HG03103 (cell line): ENCODE measurements around the gene RFC1.
"Not testable (repeated sequence)": the region's sequence is repeated elsewhere in the genome, so short reads cannot be mapped to it uniquely, and the experiment has no call there.

Source experiments
- ATAC-seq: cut with Tn5 transposase; IDR thresholded peaks from one replicate; pipeline ENCODE4 v1.9.1; 2021; ENCODE audit warnings: low read depth; ENCODE audit not compliant: unreplicated experiment

RFC1 gene, protein sequence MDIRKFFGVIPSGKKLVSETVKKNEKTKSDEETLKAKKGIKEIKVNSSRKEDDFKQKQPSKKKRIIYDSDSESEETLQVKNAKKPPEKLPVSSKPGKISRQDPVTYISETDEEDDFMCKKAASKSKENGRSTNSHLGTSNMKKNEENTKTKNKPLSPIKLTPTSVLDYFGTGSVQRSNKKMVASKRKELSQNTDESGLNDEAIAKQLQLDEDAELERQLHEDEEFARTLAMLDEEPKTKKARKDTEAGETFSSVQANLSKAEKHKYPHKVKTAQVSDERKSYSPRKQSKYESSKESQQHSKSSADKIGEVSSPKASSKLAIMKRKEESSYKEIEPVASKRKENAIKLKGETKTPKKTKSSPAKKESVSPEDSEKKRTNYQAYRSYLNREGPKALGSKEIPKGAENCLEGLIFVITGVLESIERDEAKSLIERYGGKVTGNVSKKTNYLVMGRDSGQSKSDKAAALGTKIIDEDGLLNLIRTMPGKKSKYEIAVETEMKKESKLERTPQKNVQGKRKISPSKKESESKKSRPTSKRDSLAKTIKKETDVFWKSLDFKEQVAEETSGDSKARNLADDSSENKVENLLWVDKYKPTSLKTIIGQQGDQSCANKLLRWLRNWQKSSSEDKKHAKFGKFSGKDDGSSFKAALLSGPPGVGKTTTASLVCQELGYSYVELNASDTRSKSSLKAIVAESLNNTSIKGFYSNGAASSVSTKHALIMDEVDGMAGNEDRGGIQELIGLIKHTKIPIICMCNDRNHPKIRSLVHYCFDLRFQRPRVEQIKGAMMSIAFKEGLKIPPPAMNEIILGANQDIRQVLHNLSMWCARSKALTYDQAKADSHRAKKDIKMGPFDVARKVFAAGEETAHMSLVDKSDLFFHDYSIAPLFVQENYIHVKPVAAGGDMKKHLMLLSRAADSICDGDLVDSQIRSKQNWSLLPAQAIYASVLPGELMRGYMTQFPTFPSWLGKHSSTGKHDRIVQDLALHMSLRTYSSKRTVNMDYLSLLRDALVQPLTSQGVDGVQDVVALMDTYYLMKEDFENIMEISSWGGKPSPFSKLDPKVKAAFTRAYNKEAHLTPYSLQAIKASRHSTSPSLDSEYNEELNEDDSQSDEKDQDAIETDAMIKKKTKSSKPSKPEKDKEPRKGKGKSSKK

DNA sequence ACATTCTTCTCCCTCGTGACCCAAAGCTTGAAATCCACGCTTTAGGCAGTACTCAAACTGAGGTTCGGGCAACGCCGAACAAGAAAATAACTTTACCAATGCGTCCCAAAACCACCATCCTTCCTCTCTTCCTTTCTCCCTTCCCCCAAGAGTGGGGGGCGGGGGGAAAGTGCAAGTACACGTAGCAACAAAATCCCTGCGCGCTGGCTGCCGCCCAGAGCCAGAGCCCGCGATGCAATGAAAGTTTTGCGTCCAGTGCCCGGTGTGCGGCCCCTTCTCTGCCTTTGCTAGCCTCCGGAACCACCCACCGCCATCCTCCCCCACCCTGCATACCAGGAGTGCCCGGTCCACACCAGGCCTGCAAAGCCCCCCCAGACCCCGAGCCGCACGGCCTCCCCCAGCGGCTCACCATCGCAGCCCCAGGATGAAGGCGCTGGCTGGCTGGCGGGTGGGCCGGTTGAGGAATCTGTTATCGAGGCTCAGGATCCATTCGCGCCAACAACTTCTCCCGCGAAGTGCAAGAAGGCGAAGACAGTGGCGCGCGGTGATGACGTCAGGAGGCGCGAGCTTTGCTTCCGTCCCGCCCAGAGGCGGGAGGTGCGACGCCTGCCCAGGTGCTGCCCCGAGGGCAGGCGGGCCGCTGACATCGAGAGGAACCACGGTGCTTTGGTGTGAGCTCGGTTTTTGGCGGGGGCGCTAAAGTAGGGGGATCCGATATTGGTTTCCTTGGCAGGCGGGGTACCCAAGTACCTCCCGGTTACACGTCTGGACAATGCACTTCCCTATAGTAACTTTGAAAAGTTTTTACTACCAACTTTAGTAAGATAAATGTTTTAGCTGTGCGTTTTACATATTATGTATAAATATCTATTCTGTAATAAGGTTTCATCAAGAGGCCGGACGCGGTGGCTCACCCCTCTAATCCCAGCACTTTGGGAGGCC, at the start of gene RFC1:
TSS of gene RFC1 (minus strand) at position 533 of the 942 bp plus-strand sequence. CDS start at position 412, 121 bp downstream.
- peak; percentile 68 for ATAC-seq

DNA sequence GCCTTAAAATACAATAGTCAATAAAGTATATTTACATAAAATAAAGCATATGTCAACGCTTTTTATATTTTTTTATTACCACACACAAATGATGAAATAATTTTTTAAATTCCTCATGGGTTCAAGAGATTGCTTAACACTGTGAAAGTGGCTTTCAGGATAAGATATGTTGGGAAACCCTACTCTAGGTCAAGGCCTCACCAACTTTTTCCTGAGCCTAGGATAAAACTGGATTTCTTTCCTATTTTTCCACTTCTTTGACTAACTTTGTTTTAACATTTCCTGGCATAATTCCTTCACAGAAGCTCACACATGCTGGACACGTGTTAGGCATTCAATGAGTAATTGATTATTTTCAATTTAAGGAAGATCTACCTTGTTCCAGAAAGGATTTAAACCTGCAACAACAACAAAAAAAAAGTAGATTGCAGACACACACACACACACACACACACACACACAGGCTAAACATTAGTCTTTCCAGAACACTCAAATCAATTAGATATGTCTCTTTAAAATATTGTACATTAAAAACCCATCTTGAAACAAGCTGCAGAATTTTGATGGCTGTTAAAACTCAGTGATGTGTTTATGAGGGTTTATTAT, 49.6 kb upstream of the RFC1 start:
- ATAC-seq: no peak

DNA sequence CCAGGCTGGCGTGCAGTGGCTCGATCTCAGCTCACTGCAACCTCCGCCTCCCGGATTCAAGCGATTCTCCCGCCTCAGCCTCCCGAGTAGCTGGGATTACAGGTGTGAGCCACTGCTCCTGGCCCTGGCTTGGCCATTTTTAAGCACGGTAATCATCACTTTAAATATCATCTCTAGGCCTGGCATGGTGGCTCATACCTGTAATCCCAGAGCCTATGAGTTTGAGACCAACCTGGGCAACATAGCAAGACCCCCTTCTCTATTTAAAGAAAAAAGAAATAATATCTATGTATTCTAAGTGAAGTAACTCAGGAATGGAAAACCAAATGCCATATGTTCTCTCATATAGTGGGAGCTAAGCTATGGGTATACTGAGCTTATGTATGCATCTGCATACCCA, 45.4 kb upstream of the RFC1 start:
- not testable (repeated sequence) for ATAC-seq

DNA sequence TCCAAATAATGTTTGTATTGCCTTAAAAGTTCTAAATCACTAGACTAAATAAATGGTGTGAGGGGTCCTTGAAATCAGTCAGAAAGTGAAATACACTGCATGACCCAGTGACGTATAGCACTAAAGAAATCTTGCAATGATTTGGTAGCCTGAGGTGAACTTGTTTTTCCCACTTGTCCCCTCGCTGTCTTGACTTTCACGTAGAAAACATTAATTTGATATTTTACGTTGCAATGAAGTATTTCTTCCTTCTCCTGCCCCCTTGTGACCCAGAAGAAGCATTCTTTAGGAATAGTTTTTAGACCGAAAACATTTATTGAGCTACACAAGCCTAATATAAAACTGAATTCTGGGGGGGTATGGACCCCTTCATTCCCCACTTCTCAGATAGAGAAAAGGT, 44.3 kb upstream of the RFC1 start:
- no peak for ATAC-seq

DNA sequence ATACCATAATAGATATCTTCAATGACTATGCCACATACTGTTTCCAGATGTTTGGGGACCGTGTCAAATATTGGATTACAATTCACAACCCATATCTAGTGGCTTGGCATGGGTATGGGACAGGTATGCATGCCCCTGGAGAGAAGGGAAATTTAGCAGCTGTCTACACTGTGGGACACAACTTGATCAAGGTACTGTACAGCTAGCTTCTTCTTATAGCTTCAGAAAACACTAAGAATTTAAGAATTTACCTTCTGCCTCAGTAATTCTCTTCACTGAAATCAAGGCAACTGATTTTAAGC, 41.4 kb upstream of the RFC1 start:
- no peak for ATAC-seq

DNA sequence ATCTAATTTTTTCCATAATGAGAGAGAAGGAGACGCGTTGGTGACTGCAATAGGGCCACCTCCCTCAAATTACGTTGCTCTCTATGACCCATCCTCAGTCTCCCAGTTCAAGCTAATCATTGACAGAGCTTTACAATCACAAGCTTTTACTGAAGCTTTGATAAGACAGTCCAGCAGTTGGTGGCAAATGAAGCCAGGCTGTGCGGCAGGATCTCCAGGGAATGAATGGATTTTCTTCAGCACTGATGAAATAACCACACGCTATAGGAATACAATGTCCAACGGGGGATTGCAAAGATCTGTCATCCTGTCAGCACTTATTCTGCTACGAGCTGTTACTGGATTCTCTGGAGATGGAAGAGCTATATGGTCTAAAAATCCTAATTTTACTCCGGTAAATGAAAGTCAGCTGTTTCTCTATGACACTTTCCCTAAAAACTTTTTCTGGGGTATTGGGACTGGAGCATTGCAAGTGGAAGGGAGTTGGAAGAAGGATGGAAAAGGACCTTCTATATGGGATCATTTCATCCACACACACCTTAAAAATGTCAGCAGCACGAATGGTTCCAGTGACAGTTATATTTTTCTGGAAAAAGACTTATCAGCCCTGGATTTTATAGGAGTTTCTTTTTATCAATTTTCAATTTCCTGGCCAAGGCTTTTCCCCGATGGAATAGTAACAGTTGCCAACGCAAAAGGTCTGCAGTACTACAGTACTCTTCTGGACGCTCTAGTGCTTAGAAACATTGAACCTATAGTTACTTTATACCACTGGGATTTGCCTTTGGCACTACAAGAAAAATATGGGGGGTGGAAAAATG, 40.8 kb upstream of the RFC1 start, which contains the start of gene KLB:
TSS of gene KLB (plus strand) at position 168 of the 821 bp plus-strand sequence. CDS start at position 188, 20 bp downstream.
- ATAC-seq: no peak

DNA sequence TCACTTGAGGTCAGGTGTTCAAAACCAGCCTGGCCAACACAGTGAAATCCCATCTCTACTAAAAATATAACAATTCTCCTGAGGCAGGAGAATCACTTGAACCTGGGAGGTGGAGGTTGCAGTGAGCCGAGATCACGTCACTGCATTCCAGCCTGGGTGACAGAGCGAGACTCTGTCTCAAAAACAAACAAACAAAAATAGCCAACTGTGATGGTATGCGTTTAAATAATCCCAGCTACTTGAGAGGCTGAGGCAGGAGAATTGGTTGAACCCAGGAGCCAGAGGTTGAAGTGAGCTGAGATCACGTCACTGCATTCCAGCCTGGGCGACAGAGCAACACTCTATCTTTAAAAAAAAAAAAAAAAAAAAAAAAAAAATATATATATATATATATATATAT, 35.5 kb upstream of the RFC1 start:
- ATAC-seq: not testable (repeated sequence)

DNA sequence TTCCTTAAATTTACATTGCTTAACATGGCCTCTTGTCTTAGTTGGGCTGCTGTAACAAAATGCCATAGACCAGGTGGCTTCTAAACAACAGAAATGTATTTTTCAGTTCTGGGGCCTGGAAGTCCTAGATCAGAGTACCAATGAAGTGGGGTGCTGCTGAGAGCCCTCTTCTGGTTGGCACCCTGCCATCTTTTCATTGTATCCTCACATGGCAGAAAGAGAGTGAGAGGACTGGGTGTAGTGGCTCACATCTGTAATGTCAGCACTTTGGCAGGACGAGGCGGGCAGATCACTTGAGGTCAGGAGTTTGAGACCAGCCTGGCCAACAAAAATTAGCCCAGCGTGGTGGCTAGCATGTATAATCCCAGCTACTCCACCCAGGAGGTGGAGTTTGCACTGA, 28.5 kb upstream of the RFC1 start:
- no peak for ATAC-seq

DNA sequence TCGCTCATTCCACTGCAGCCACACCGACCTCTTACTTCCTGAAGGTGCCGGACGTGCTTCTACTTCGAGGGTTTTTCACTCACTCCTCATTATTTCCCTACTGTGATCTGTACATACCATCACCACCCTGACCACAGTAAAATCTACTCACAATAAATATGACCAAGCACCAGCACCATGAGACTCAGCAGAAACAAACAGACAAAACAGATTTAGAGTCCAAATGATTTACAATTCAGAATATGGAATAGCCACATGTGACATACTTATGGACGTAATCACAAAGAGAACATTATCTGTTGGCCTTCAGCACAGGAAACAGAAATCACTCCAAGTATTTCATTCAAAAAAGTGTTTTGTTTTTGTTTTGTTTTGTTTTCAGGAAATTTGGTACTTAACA, 24.4 kb upstream of the RFC1 start:
- ATAC-seq: no peak

DNA sequence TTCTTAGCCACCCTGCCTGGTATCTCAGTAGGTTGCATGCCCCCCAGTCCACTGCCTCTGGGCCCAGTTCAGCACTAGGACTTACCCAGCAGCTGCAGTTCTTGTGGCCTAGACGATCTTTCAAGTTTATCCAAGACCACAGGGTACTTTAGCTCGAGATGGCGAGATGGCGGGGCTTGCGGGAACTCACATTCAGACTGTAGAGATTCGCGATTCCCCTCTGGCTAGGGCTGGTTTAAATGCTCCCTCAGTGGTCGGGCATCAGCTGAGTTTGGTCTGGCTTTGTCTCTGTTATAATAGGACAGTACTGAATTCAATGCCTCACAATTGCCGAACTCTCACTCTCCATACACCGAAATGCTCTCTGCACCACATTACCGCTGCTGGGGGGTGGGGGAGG, 18.4 kb upstream of the RFC1 start:
- no peak for ATAC-seq

DNA sequence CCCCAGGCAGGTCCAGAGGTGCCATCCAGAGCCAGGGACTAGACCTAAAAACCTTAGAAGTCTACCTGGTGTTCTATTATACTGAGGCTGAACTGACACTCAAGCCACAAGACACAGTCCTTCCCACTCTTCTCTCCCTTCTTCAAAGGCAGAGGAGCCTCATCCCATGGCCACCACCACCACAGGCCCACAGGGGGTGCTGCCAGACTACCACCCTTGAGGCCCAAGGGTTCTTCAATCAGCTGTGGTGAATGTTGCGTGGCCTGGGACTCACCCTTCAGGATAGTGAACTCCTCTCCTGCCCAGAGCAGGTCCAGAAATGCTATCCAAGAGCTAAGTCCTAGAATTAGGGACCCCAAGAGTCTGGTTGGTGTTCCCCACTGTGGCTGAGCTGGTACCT, 17.5 kb upstream of the RFC1 start:
- no peak for ATAC-seq

DNA sequence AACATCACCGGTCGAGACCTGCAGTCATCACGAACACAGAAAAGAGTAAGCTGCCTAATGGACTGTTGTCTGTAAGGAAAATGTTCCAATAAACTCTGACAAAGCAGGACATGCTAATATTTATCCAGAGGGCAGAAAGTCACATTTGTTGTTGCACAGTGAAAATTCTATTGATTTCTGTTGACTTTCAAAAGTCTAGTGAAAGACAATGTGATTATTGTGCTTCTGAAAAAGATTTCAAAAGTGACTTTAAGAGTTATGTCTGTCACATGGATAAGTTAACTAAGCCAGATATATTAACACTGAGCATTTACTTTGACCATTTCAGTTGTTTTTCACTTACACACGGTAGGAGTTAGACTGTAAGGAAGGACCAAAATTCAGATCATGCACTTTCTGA, 9.3 kb upstream of the RFC1 start:
- no peak for ATAC-seq

DNA sequence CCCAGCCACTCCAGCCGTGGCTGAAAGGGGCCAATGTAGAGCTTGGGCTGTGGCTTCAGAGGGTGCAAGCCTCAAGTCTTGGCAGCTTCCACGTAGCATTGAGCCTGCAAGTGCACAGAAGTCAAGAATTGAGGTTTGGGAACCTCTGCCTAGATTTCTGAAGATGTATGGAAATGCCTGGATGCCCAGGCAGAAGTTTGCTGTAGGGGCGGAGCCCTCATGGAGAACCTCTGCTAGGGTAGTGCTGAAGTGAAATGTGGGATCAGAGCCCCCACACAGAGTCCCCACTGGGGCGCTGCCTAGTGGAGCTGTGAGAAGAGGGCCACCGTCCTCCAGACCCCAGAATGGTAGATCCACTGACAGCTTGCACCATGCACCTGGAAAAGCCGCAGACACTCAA, 5.0 kb upstream of the RFC1 start:
- ATAC-seq: not testable (repeated sequence)

DNA sequence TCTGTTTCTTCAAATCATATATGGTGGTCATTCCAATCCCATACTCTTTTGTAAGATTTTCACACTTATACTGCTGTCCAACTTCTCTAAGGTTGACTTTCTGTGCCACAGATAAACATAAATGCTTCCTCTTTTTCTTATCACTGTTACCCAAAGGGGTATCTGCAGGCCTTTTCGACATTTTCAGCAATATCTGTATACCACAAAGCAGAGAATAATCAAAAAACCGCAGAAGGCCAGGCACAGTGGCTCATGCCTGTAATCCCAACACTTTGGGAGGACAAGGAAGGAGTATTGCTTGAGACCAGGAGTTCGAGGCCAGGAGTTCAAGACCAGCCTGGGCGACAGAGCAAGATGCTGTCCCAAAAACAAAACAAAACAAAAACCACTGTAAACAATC, 3.1 kb upstream of the RFC1 start:
- no peak for ATAC-seq

DNA sequence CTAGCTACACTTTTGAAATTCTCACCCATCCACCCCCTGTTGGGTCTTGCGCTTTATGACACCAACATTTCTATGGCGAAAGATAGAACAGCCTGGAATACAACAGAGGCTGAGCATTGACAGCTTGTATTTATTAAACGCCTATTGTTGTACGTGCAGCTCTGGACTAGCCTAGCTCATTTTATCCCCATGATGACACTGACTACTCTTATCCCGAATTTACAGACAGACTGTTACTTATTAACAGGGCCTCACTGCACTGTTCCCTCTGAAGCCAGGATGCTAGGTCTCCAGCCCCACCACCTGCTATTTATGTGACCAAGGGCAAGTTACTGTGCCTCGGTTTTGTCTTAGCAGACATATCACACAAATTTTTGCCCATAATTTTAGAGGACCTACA, 1.0 kb upstream of the RFC1 start:
- ATAC-seq: no peak

DNA sequence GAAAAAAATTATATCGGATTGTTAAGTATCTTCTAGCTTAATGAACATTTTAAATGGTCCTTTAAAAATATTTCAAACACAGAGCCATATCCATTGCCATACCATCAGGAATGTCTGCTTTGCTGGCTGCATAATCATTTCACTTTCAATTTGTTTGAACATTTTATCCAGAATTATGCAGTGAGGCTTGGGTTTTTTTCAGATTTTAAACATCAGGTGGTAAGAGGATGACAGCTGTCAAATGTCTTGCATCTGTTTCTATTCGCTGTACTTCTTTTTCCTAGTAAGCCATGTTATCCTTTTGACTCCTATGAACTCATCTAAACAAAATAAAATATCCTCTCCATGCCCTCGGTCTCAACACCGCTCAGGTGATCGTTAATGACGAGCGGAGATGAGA, 802 bp downstream of the RFC1 start:
- no peak for ATAC-seq

DNA sequence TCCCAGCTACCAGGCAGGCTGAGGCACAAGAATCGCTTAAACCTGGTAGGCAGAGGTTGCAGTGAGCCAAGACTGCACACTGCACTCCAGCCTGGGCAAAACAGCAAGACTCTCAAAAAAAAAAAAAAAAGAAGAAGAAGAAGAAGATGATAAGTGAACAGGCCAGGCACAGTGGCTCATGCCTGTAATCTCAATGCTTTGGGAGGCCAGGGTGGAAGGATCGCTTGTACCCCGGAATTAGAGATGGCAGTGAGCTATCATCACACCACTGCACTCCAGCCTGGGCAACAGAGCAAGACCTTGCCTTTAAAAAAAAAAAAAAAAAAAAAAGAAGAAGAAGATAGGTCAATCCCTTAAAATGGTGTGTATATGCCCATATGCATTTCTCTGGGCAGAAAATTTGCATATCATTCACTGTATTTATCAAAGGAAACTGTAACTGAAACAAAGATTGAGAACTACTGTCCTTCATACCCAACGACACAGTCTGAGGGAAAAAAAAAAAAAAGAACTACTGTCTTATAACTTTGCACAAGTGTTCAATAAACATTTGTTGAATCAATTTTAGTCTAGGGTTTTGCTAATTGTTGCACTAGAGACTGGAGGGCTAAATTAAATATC, 2.3 kb downstream of the RFC1 start:
- ATAC-seq: no peak

DNA sequence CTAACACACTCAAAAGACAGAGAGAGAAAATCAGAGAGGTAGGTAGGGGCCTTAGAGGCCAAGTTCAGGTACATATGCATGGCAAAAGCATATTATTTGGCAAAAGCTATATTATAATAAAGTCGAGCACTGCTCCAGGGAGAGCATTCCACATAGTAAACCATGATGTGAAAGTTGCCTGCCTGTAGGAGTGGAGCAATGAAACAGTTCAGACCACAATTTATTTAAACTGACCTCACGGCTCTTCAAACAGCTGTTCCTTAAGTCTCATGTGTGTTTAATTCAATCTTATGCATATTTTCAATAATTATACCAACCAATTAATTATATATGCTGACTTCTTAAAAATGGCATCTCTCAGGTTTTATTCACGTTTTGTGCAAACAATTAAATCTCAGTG, 3.3 kb downstream of the RFC1 start:
- ATAC-seq: no peak
